HCT116 (cell line): ENCODE data around the gene PITRM1. TPM values are rescaled to one million over a fixed set of nuclear protein-coding genes. Genes with fewer than 3 reads are reported as not detected.

Experiments
- ATAC-seq: fragments of 200-7000 bp; cut with Tn5 transposase; 2 replicates; pipeline ENCODE4 v1.9.1; 2020; ENCODE audit warnings: mild to moderate bottlenecking, moderate library complexity
- BruUV-seq: library from RNA; stranded (reverse); fragments of 400-500 nt; replicated peaks from 2 replicates; lab custom pipeline; 2021; lab: Mats Ljungman, UMichigan
- CTCF ChIA-PET: fragments of 300-600 bp; sonication (Branson Sonifier 250); formaldehyde crosslinking; loops from one replicate; lab custom pipeline; 2021; ENCODE audit warnings: antibody characterized with exemption; lab: Charles Lee
- POLR2A ChIA-PET: fragments of 300-600, 350-600 bp; sonication (Branson Sonifier 250); formaldehyde crosslinking; loops from one replicate; lab custom pipeline; 2021; ENCODE audit warnings: antibody characterized with exemption; lab: Charles Lee
- RAD21 ChIA-PET, 2 experiments: fragments of 300-600 bp; sonication (Branson Sonifier 250); formaldehyde crosslinking; loops; one replicate each; lab custom pipeline; 2023; ENCODE audit warnings: low total read pairs in 2 of 2; ENCODE audit not compliant: uncharacterized antibody in 2 of 2, unreplicated experiment in 2 of 2, low non-redundant PET in 1 of 2; lab: Charles Lee
- DNase-seq: peaks from one replicate; pipeline ENCODE4 v3.0.0-alpha.2; 2010; ENCODE audit warnings: low read depth, low spot score
- H2AFZ ChIP-seq: fragments of 200-600 bp; shearing (Covaris generic), sonication (generic); 2 replicates; pipeline ENCODE4 v1.6.1; 2017; ENCODE audit warnings: low read depth, mixed run types, mixed read lengths, antibody characterized with exemption, low read length; ENCODE audit not compliant: poor library complexity, severe bottlenecking
- H3K27ac ChIP-seq: 2 replicates; pipeline ENCODE4 v1.5.1; 2012; ENCODE audit warnings: low read depth, low read length
- H3K27me3 ChIP-seq: fragments of 200-600 bp; sonication (generic); 2 replicates; pipeline ENCODE4 v1.6.1; 2016; ENCODE audit warnings: mixed run types, low read length, mixed read lengths; ENCODE audit not compliant: insufficient read depth
- H3K36me3 ChIP-seq, 2 experiments: fragments of 200-500 bp in 1 of 2; fragments of 200-600 bp in 1 of 2; sonication (Bioruptor generic) in 1 of 2; sonication (generic) in 1 of 2; 2 replicates each; pipeline versions ENCODE4 v1.5.1 to v1.6.1; 2014 to 2016; ENCODE audit warnings: low read length in 2 of 2, inconsistent platforms in 1 of 2, mixed read lengths in 1 of 2, mixed run types in 1 of 2; ENCODE audit not compliant: insufficient read depth in 2 of 2, control insufficient read depth in 1 of 2
- H3K4me1 ChIP-seq, 2 experiments: fragments of 200-600 bp in 1 of 2; sonication (generic) in 1 of 2; 2 replicates each; pipeline versions ENCODE4 v1.5.1 to v1.6.1; 2012 to 2017; ENCODE audit warnings: low read length in 2 of 2, inconsistent platforms in 1 of 2, mild to moderate bottlenecking in 1 of 2, mixed read lengths in 1 of 2, mixed run types in 1 of 2, moderate library complexity in 1 of 2; ENCODE audit not compliant: insufficient read depth in 2 of 2, control insufficient read depth in 1 of 2
- H3K4me2 ChIP-seq: fragments of 200-600 bp; sonication (generic); 2 replicates; pipeline ENCODE4 v1.6.1; 2017; ENCODE audit warnings: mixed run types, low read length, mixed read lengths
- H3K4me3 ChIP-seq, 2 experiments: fragments of 200-600 bp in 1 of 2; sonication (generic) in 1 of 2; replicated peaks in 1 of 2; 2 replicates each; pipeline ENCODE4 v1.5.1; 2011 to 2016; ENCODE audit warnings: low read length in 2 of 2, control low read depth in 1 of 2, low read depth in 1 of 2, mild to moderate bottlenecking in 1 of 2, mixed read lengths in 1 of 2, mixed run types in 1 of 2
- H3K79me2 ChIP-seq: fragments of 200-600 bp; sonication (generic); 2 replicates; pipeline ENCODE4 v1.6.1; 2017; ENCODE audit warnings: mild to moderate bottlenecking, mixed run types, low read length, moderate library complexity, mixed read lengths; ENCODE audit not compliant: insufficient read depth
- H3K9ac ChIP-seq: fragments of 200-600 bp; sonication (generic); 2 replicates; pipeline ENCODE4 v1.6.1; 2016; ENCODE audit warnings: low read length, mixed read lengths
- H3K9me2 ChIP-seq: fragments of 200-600 bp; sonication (generic), shearing (Covaris generic); 2 replicates; pipeline ENCODE4 v1.6.1; 2017; ENCODE audit warnings: mixed run types, mild to moderate bottlenecking, moderate library complexity; ENCODE audit not compliant: insufficient read depth
- H3K9me3 ChIP-seq, 2 experiments: fragments of 200-500 bp in 1 of 2; fragments of 200-600 bp in 1 of 2; sonication (Bioruptor generic) in 1 of 2; sonication (generic) in 1 of 2; 2 replicates each; pipeline ENCODE4 v1.6.1; 2014 to 2017; ENCODE audit warnings: low read length in 2 of 2, mixed read lengths in 2 of 2, inconsistent platforms in 1 of 2, low read depth in 1 of 2, mild to moderate bottlenecking in 1 of 2, mixed run types in 1 of 2, moderate library complexity in 1 of 2; ENCODE audit not compliant: control insufficient read depth in 1 of 2, insufficient read depth in 1 of 2
- H4K20me1 ChIP-seq: fragments of 200-600 bp; sonication (generic), shearing (Covaris generic); 2 replicates; pipeline ENCODE4 v1.6.1; 2017; ENCODE audit warnings: mixed run types, mild to moderate bottlenecking, moderate library complexity; ENCODE audit not compliant: insufficient read depth
- ATF3 ChIP-seq: IDR thresholded peaks from 2 replicates; pipeline ENCODE4 v1.6.1; 2012
- EGR1 ChIP-seq: IDR thresholded peaks from 2 replicates; pipeline ENCODE4 v1.6.1; 2012; ENCODE audit warnings: low read depth
- EZH2 ChIP-seq: fragments of 200-600 bp; sonication (generic); IDR thresholded peaks from 2 replicates; pipeline ENCODE4 v1.6.1; 2017; ENCODE audit warnings: antibody characterized with exemption, mixed run types
- POLR2AphosphoS5 ChIP-seq: IDR thresholded peaks from 2 replicates; pipeline ENCODE4 v1.6.1; 2011; ENCODE audit warnings: mild to moderate bottlenecking, low read depth, low read length, moderate library complexity
- SIN3A ChIP-seq: IDR thresholded peaks from 2 replicates; pipeline ENCODE4 v1.6.1; 2012; ENCODE audit warnings: low read depth
- SP1 ChIP-seq: IDR thresholded peaks from 2 replicates; pipeline ENCODE4 v1.6.1; 2012; ENCODE audit warnings: low read depth
- ZFX ChIP-seq: fragments of 450-650 bp; IDR thresholded peaks from 2 replicates; pipeline ENCODE4 v1.6.1; 2017
- intact Hi-C: fragments of 100-400 bp; cut with micrococcal nuclease; formaldehyde crosslinking; loops from 2 replicates; pipeline ENCODE4 v1.10.0; 2022
- total RNA-seq: library from RNA; stranded (reverse); gene quantifications from one replicate; pipeline ENCODE4 v1.2.1, GENCODE V29; 2021; ENCODE audit not compliant: unreplicated experiment
- TF ChIP-seq, protein P1 (sequence below): IDR thresholded peaks from 2 replicates; pipeline ENCODE4 v1.6.1; 2012; ENCODE audit warnings: low read depth

The PITRM1 gene
- total RNA-seq, 1 experiment from 2014 or later = 59.5 TPM

DNA sequence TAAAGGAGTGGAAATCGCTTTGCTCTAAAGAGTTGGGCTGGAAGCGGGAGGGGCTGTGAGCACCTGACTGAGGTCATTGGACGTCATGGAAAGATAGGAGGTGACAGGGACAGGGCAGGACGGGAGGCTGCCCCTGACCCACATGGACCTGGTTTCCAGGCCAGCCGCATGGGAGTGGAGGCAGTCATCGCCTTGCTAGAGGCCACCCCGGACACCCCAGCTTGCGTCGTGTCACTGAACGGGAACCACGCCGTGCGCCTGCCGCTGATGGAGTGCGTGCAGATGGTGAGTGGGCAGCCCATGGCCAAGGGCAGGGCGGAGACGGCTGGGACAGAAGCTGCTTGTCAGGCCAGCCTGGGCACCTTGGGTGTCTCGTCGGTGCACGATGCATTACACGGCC is 63.4 kb downstream of the PITRM1 start:
- H3K27ac ChIP-seq = no peak overlapping the region
- H4K20me1 ChIP-seq = no peaks in the 10 kb centered on the region
- TF ChIP-seq ATF3 (no peak), SP1 (no peak), EZH2 (no peak), ZFX (no peak), EGR1 (no peak), POLR2AphosphoS5 (no peak), SIN3A (no peak)
- TF ChIP-seq, protein P1, sequence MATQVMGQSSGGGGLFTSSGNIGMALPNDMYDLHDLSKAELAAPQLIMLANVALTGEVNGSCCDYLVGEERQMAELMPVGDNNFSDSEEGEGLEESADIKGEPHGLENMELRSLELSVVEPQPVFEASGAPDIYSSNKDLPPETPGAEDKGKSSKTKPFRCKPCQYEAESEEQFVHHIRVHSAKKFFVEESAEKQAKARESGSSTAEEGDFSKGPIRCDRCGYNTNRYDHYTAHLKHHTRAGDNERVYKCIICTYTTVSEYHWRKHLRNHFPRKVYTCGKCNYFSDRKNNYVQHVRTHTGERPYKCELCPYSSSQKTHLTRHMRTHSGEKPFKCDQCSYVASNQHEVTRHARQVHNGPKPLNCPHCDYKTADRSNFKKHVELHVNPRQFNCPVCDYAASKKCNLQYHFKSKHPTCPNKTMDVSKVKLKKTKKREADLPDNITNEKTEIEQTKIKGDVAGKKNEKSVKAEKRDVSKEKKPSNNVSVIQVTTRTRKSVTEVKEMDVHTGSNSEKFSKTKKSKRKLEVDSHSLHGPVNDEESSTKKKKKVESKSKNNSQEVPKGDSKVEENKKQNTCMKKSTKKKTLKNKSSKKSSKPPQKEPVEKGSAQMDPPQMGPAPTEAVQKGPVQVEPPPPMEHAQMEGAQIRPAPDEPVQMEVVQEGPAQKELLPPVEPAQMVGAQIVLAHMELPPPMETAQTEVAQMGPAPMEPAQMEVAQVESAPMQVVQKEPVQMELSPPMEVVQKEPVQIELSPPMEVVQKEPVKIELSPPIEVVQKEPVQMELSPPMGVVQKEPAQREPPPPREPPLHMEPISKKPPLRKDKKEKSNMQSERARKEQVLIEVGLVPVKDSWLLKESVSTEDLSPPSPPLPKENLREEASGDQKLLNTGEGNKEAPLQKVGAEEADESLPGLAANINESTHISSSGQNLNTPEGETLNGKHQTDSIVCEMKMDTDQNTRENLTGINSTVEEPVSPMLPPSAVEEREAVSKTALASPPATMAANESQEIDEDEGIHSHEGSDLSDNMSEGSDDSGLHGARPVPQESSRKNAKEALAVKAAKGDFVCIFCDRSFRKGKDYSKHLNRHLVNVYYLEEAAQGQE = no peak
- no TSS peak for BruUV-seq
- H3K36me3 ChIP-seq = peaks cover 60 to 75% of the 10 kb centered on the region in 2 experiments
- H2AFZ ChIP-seq = no peak overlapping the region
- ChIA-PET RAD21 (no interaction called here), POLR2A (no interaction called here), CTCF (interaction anchor here (0.5 kb wide), 1 partner anchor 29 kb away, joined by 4 read pairs; no protein-coding TSS in a partner anchor)
- no peaks in the 10 kb centered on the region for H3K9me3 ChIP-seq
- no peaks in the 10 kb centered on the region for H3K9me2 ChIP-seq
- H3K27me3 ChIP-seq = no peaks in the 10 kb centered on the region
- H3K9ac ChIP-seq = no peak overlapping the region
- no peak overlapping the region for H3K4me2 ChIP-seq
- intact Hi-C loops = no loop called here
- peaks cover 44% of the 10 kb centered on the region for H3K79me2 ChIP-seq
- ATAC-seq (no peak), DNase-seq (no peak)
- H3K4me1 ChIP-seq = no peaks in the 10 kb centered on the region
- H3K4me3 ChIP-seq = no peak overlapping the region
